H9 (cell line): ENCODE results near the gene KRT86. TPM values are rescaled to one million over a fixed set of nuclear protein-coding genes. Genes with fewer than 3 reads are reported as not detected.

Experiments
- DNase-seq: peaks from one replicate; pipeline ENCODE4 v3.0.0-alpha.2; 2017
- H2AFZ ChIP-seq: one replicate; pipeline ENCODE4 v1.6.1; 2013; ENCODE audit warnings: mild to moderate bottlenecking, low read length, control low read depth, moderate library complexity
- H2AK5ac ChIP-seq: 2 replicates; pipeline ENCODE4 v1.6.1; 2013; ENCODE audit warnings: low read length, control low read depth, mixed read lengths; ENCODE audit not compliant: insufficient read length
- H2BK120ac ChIP-seq: one replicate; pipeline ENCODE4 v1.6.1; 2013; ENCODE audit warnings: low read depth, mild to moderate bottlenecking, low read length, control low read depth, inconsistent platforms; ENCODE audit not compliant: poor library complexity, severe bottlenecking
- H2BK12ac ChIP-seq: 2 replicates; pipeline ENCODE4 v1.6.1; 2013; ENCODE audit warnings: low read length, control low read depth, mixed read lengths, low read depth; ENCODE audit not compliant: insufficient read length
- H2BK15ac ChIP-seq: 2 replicates; pipeline ENCODE4 v1.6.1; 2013; ENCODE audit warnings: low read depth, low read length, control low read depth
- H2BK20ac ChIP-seq: one replicate; pipeline ENCODE4 v1.6.1; 2013; ENCODE audit warnings: low read depth, mild to moderate bottlenecking, low read length, control low read depth, inconsistent platforms; ENCODE audit not compliant: poor library complexity, severe bottlenecking
- H2BK5ac ChIP-seq: 2 replicates; pipeline ENCODE4 v1.6.1; 2013; ENCODE audit warnings: low read length, control low read depth, mixed read lengths; ENCODE audit not compliant: insufficient read length
- H3K14ac ChIP-seq: 2 replicates; pipeline ENCODE4 v1.6.1; 2013; ENCODE audit warnings: low read length, control low read depth; ENCODE audit not compliant: insufficient read depth
- H3K18ac ChIP-seq: 2 replicates; pipeline ENCODE4 v1.6.1; 2013; ENCODE audit warnings: low read depth, mild to moderate bottlenecking, mixed read lengths, low read length, control low read depth; ENCODE audit not compliant: insufficient read length
- H3K23ac ChIP-seq: 2 replicates; pipeline ENCODE4 v1.6.1; 2013; ENCODE audit warnings: low read length, control low read depth, mixed read lengths, low read depth; ENCODE audit not compliant: insufficient read length
- H3K23me2 ChIP-seq: 2 replicates; pipeline ENCODE4 v1.6.1; 2013; ENCODE audit warnings: low read depth, mild to moderate bottlenecking, mixed read lengths, low read length, control low read depth; ENCODE audit not compliant: insufficient read length, poor library complexity, severe bottlenecking
- H3K27ac ChIP-seq: 2 replicates; pipeline ENCODE4 v1.5.1; 2013; ENCODE audit warnings: low read length, control low read depth, mixed read lengths, low read depth; ENCODE audit not compliant: insufficient read length
- H3K27me3 ChIP-seq: 2 replicates; pipeline ENCODE4 v1.6.1; 2013; ENCODE audit warnings: low read length, control low read depth, inconsistent platforms; ENCODE audit not compliant: insufficient read depth
- H3K4ac ChIP-seq: 2 replicates; pipeline ENCODE4 v1.6.1; 2013; ENCODE audit warnings: low read depth, mild to moderate bottlenecking, control low read depth, inconsistent platforms, low read length, moderate library complexity
- H3K4me1 ChIP-seq: 2 replicates; pipeline ENCODE4 v1.6.1; 2013; ENCODE audit warnings: low read length, control low read depth, inconsistent platforms; ENCODE audit not compliant: insufficient read depth
- H3K4me2 ChIP-seq: 2 replicates; pipeline ENCODE4 v1.6.1; 2013; ENCODE audit warnings: low read length, control low read depth, mixed read lengths; ENCODE audit not compliant: insufficient read length, insufficient read depth
- H3K56ac ChIP-seq: 2 replicates; pipeline ENCODE4 v1.6.1; 2013; ENCODE audit warnings: low read depth, mild to moderate bottlenecking, mixed read lengths, low read length, control low read depth; ENCODE audit not compliant: insufficient read length
- H3K79me1 ChIP-seq: 2 replicates; pipeline ENCODE4 v1.6.1; 2013; ENCODE audit warnings: low read depth, mild to moderate bottlenecking, moderate library complexity, low read length, control low read depth, inconsistent platforms; ENCODE audit not compliant: insufficient read depth, poor library complexity, severe bottlenecking
- H3K79me2 ChIP-seq: 2 replicates; pipeline ENCODE4 v1.6.1; 2013; ENCODE audit warnings: low read length, control low read depth, inconsistent platforms; ENCODE audit not compliant: insufficient read depth
- H3K9ac ChIP-seq: 2 replicates; pipeline ENCODE4 v1.6.1; 2013; ENCODE audit warnings: low read length, control low read depth, mixed read lengths; ENCODE audit not compliant: insufficient read length; ENCODE audit errors: extremely low read depth
- H3K9me3 ChIP-seq: one replicate; pipeline ENCODE4 v1.6.1; 2013; ENCODE audit warnings: low read depth, low read length, inconsistent platforms; ENCODE audit not compliant: control insufficient read depth
- H3T11ph ChIP-seq: one replicate; pipeline ENCODE4 v1.6.1; 2013; ENCODE audit warnings: mild to moderate bottlenecking, low read length, control low read depth, inconsistent platforms
- H4K20me1 ChIP-seq: one replicate; pipeline ENCODE4 v1.6.1; 2013; ENCODE audit not compliant: control insufficient read depth, insufficient read length, insufficient read depth
- H4K5ac ChIP-seq: 2 replicates; pipeline ENCODE4 v1.6.1; 2013; ENCODE audit warnings: low read depth, mild to moderate bottlenecking, mixed read lengths, low read length, control low read depth; ENCODE audit not compliant: insufficient read length
- H4K8ac ChIP-seq: replicated peaks from 2 replicates; pipeline ENCODE4 v1.6.1; 2013; ENCODE audit warnings: low read length, control low read depth, mixed read lengths, low read depth; ENCODE audit not compliant: insufficient read length
- H4K91ac ChIP-seq: 2 replicates; pipeline ENCODE4 v1.6.1; 2013; ENCODE audit warnings: low read depth, mild to moderate bottlenecking, moderate library complexity, mixed read lengths, low read length, control low read depth; ENCODE audit not compliant: insufficient read length
- H3K27ac Mint-ChIP-seq, 3 experiments: 2 replicates in 2 of 3; 3 replicates in 1 of 3; pipeline ENCODE4 v1.8.0; 2020 to 2021; ENCODE audit warnings: mixed read lengths in 3 of 3, mild to moderate bottlenecking in 1 of 3, moderate library complexity in 1 of 3
- H3K27me3 Mint-ChIP-seq: 2 replicates; pipeline ENCODE4 v1.8.0; 2021; ENCODE audit warnings: low read depth, mild to moderate bottlenecking, moderate library complexity, mixed read lengths
- H3K36me3 Mint-ChIP-seq, 3 experiments: 2 replicates in 2 of 3; 3 replicates in 1 of 3; pipeline ENCODE4 v1.8.0; 2020 to 2021; ENCODE audit warnings: low read depth in 3 of 3, mixed read lengths in 3 of 3; ENCODE audit not compliant: insufficient read depth in 1 of 3
- H3K4me1 Mint-ChIP-seq, 2 experiments: 2 replicates each; pipeline ENCODE4 v1.8.0; 2020; ENCODE audit warnings: mixed read lengths in 2 of 2
- H3K4me3 Mint-ChIP-seq, 2 experiments: 2 replicates in 1 of 2; 3 replicates in 1 of 2; pipeline ENCODE4 v1.8.0; 2020 to 2021; ENCODE audit warnings: mild to moderate bottlenecking in 2 of 2, mixed read lengths in 2 of 2, moderate library complexity in 1 of 2
- H3K9me3 Mint-ChIP-seq, 2 experiments: 2 replicates in 1 of 2; 3 replicates in 1 of 2; pipeline ENCODE4 v1.8.0; 2020; ENCODE audit warnings: mild to moderate bottlenecking in 2 of 2, mixed read lengths in 2 of 2, moderate library complexity in 1 of 2
- CTCF ChIP-seq: fragments of 200-600 bp; sonication (generic); conservative IDR thresholded peaks from 3 replicates; pipeline ENCODE4 v1.8.0; 2021; ENCODE audit warnings: antibody characterized with exemption, mild to moderate bottlenecking
- WGBS: extraction: QIAGEN DNeasy Blood & Tissue Kit; methylation state at CpG from one replicate; pipeline ENCODE4 v1.1.7; 2013; ENCODE audit warnings: missing lambda C conversion rate, low lambda C conversion rate, mixed read lengths; ENCODE audit not compliant: insufficient read length; ENCODE audit errors: extremely low coverage; 5-methylcytosine and 5-hydroxymethylcytosine counted together
- total RNA-seq: library from RNA; stranded (reverse); gene quantifications from 2 replicates; pipeline ENCODE4 v1.2.1, GENCODE V29; 2021

The KRT86 gene
- total RNA-seq, 1 experiment from 2014 or later, result not detected

GRCh38 chr12:52355176-52355575 lies 80.7 kb downstream of the KRT86 start:
- H3K14ac ChIP-seq, result no peak overlapping the region
- H3K4me1 ChIP-seq, result no peaks in the 10 kb centered on the region
- no peaks in the 10 kb centered on the region for H3K79me1 ChIP-seq
- no peak overlapping the region for H2AFZ ChIP-seq
- H3K79me2 ChIP-seq, result no peaks in the 10 kb centered on the region
- H3K9ac ChIP-seq, result no peak overlapping the region
- H3K27me3 ChIP-seq, result no peaks in the 10 kb centered on the region
- H2BK5ac ChIP-seq, result no peak overlapping the region
- no peak overlapping the region for H3K56ac ChIP-seq
- no peak overlapping the region for H3K23ac ChIP-seq
- H3K18ac ChIP-seq, result no peak overlapping the region
- no peak for TF ChIP-seq CTCF
- no peak overlapping the region for H2BK12ac ChIP-seq
- H3K4me3 Mint-ChIP-seq, result no peak overlapping the region
- no peak overlapping the region for H4K91ac ChIP-seq
- peaks cover 8% of the 10 kb centered on the region; the same call in 1 of the 2 replicates for H3K27me3 Mint-ChIP-seq
- H4K8ac ChIP-seq, result no peak overlapping the region
- H2BK120ac ChIP-seq, result no peak overlapping the region
- H3K4ac ChIP-seq, result no peak overlapping the region
- no peaks in the 10 kb centered on the region for H4K20me1 ChIP-seq
- H2BK15ac ChIP-seq, result no peak overlapping the region
- H3K23me2 ChIP-seq, result no peaks in the 10 kb centered on the region
- no peak overlapping the region for H3K27ac ChIP-seq
- no CpG with 5 or more reads among the region's 8 CpGs for WGBS
- H3K27ac Mint-ChIP-seq, result no peak overlapping the region
- H3K9me3 Mint-ChIP-seq, result no peaks in the 10 kb centered on the region; a peak in 1 of 5 replicates
- H2BK20ac ChIP-seq, result no peak overlapping the region
- no peak overlapping the region for H3K4me2 ChIP-seq
- H3K9me3 ChIP-seq, result no peaks in the 10 kb centered on the region
- H3K4me1 Mint-ChIP-seq, result peaks cover 13 to 18% of the 10 kb centered on the region in 2 experiments
- H3T11ph ChIP-seq, result no peak overlapping the region
- no peak overlapping the region for H2AK5ac ChIP-seq
- no peak overlapping the region for H4K5ac ChIP-seq
- no peaks in the 10 kb centered on the region for H3K36me3 Mint-ChIP-seq
- no peak for DNase-seq
